22Rv1 (cell line): ENCODE data around the gene RAB28.

Experiments used
- CTCF ChIP-seq: fragments of 450-650 bp; IDR thresholded peaks from 2 replicates; pipeline ENCODE4 v1.5.1; 2017; ENCODE audit warnings: mild to moderate bottlenecking
- ZFX ChIP-seq: fragments of 450-650 bp; IDR thresholded peaks from 2 replicates; pipeline ENCODE4 v1.6.1; 2017; ENCODE audit warnings: antibody characterized with exemption, borderline replicate concordance

GRCh38 chr4:13484122-13484748, at the start of gene RAB28:
- TF ChIP-seq CTCF = no peak
- TF ChIP-seq ZFX = no peak
